Measurements from ENCODE around the gene SPDYA.
"Not testable (repeated sequence)": the region's sequence is repeated elsewhere in the genome, so short reads cannot be mapped to it uniquely, and the experiment has no call there.

SPDYA gene

DNA sequence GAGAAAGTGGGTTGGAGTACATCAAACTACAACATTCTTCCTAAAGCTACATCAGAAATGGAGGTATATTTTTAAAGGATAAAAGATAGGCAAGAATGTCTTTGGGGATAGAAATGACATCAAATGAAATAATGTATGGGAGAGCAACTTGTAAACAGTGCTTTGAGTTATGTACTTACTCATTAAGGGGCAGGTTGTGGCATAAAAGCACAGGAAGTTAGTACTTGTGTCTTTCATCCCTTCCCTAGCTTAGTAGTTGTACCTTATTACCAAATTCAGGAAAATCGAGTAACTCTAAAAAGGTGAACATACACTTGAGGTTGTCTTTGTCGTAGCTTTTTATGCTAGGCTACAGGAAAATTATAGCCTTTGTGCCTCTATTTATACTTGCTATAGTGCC, 30.1 kb upstream of the SPDYA start:
- Histone ChIP-seq H3K27me3 (replicated peaks; ENCODE audit: control insufficient read depth, insufficient read depth, low read length) (no peaks in the 10 kb centered on the region), H3K4me3 (replicated peaks; ENCODE audit: low read depth, low read length) (no peak overlapping the region), H3K36me3 (ENCODE audit: control insufficient read depth, insufficient read depth, low read length) (peaks cover 5% of the 10 kb centered on the region)
- TF ChIP-seq, protein P1, sequence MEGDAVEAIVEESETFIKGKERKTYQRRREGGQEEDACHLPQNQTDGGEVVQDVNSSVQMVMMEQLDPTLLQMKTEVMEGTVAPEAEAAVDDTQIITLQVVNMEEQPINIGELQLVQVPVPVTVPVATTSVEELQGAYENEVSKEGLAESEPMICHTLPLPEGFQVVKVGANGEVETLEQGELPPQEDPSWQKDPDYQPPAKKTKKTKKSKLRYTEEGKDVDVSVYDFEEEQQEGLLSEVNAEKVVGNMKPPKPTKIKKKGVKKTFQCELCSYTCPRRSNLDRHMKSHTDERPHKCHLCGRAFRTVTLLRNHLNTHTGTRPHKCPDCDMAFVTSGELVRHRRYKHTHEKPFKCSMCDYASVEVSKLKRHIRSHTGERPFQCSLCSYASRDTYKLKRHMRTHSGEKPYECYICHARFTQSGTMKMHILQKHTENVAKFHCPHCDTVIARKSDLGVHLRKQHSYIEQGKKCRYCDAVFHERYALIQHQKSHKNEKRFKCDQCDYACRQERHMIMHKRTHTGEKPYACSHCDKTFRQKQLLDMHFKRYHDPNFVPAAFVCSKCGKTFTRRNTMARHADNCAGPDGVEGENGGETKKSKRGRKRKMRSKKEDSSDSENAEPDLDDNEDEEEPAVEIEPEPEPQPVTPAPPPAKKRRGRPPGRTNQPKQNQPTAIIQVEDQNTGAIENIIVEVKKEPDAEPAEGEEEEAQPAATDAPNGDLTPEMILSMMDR (IDR thresholded peaks at IDR 0.05; ENCODE audit: insufficient read depth, low read length, poor library complexity, severe bottlenecking) = no peak
- no peak for DNase-seq (ENCODE audit: extremely low read depth, insufficient read length)

DNA sequence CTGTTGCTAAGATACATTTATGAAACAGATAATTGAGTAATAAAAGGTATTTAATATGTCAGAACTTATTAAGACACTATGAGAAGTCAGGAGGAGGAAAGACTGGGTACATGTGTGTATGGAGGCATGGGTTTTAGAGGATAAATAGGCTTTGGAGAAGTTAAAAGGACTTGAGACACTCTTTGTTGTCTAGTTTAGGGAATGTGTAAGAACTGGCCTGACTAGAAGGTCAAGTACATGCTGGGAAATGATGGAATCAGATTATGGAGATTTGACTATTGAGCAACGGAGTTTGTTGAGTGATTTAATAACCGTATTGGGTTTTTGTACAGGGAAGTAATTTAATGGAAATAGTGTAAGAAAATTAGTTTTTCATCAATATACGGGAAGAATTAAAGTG, 28.2 kb upstream of the SPDYA start:
- H3K36me3 ChIP-seq (ENCODE audit: control insufficient read depth, insufficient read depth, low read length) = peaks cover 7% of the 10 kb centered on the region
- TF ChIP-seq, protein P1 (IDR thresholded peaks at IDR 0.05; ENCODE audit: insufficient read depth, low read length, poor library complexity, severe bottlenecking) = no peak
- H3K4me3 ChIP-seq (replicated peaks; ENCODE audit: low read depth, low read length) = no peak overlapping the region
- no peak for DNase-seq (ENCODE audit: extremely low read depth, insufficient read length)
- H3K27me3 ChIP-seq (replicated peaks; ENCODE audit: control insufficient read depth, insufficient read depth, low read length) = no peaks in the 10 kb centered on the region

DNA sequence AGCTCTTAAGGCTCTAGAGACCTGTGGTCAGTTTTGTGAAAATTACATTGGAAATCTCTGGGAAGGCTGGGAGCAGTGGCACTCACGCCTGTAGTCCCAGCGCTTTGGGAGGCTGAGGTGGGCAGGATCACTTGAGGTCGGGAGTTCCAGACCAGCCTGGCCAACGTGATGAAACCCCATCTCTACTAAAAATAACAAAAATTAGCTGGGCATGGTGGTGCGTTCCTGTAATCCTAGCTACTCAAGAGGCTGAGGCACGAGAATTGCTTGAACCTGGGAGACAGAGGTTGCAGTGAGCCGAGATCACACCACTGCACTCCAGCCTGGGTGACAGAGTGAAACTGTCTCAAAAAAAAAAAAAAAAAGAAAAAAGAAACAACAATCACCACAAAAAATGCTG, 26.1 kb upstream of the SPDYA start:
- not testable (repeated sequence) for H3K4me3 ChIP-seq (replicated peaks; ENCODE audit: low read depth, low read length); H3K27me3 ChIP-seq (replicated peaks; ENCODE audit: control insufficient read depth, insufficient read depth, low read length); H3K36me3 ChIP-seq (ENCODE audit: control insufficient read depth, insufficient read depth, low read length)

DNA sequence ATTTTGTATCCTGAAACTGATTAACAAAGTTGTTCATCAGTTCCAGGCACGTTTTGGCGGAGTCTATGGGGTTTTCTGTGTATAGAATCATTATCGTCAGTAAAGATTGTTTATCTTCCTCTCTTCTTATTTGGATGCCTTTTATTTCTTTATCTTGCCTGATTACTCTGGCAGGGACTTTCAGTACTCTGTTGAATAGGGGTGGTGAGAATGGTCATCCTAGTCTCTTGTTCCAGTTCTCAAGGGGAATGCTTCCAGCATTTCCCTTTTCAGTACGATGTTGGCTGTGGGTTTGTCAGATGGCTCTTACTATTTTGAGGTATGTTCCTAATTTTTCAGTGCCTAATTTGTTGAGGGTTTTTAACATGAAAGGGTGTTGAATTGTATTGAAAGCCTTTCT, 14.0 kb upstream of the SPDYA start:
- DNase-seq (ENCODE audit: extremely low read depth, insufficient read length) = no peak
- TF ChIP-seq, protein P1 (IDR thresholded peaks at IDR 0.05; ENCODE audit: insufficient read depth, low read length, poor library complexity, severe bottlenecking) = no peak
- H3K27me3 ChIP-seq (replicated peaks; ENCODE audit: control insufficient read depth, insufficient read depth, low read length) = no peaks in the 10 kb centered on the region
- no peak overlapping the region for H3K4me3 ChIP-seq (replicated peaks; ENCODE audit: low read depth, low read length)
- peaks cover 2% of the 10 kb centered on the region for H3K36me3 ChIP-seq (ENCODE audit: control insufficient read depth, insufficient read depth, low read length)

More for the DNA sequence above, 26.1 kb upstream of the SPDYA start:
- DNase-seq (ENCODE audit: extremely low read depth, insufficient read length) = not testable (repeated sequence)

DNA sequence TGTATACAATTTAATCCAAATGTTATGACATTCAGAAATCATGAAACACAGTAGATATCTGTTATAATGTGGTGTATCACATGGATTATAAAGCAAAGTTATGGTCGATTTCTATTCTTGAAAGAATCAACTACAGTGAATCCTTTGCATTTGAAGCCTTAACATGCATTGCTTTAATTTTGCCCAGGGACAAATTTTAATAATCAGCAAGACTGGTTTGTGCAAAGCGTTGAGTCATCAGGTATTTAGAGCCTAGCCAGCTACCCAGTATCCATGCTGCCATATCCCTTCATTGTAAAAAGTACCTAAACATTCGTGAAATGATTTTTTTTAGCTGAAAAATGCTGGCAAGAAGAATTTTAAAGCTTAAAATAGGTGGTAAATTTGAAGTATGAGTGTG, 8.9 kb upstream of the SPDYA start:
- no peak for DNase-seq (ENCODE audit: extremely low read depth, insufficient read length)
- H3K4me3 ChIP-seq (replicated peaks; ENCODE audit: low read depth, low read length) = no peak overlapping the region
- H3K27me3 ChIP-seq (replicated peaks; ENCODE audit: control insufficient read depth, insufficient read depth, low read length) = no peaks in the 10 kb centered on the region
- TF ChIP-seq, protein P1 (IDR thresholded peaks at IDR 0.05; ENCODE audit: insufficient read depth, low read length, poor library complexity, severe bottlenecking) = no peak
- no peaks in the 10 kb centered on the region; the same call in none of the 2 replicates for H3K36me3 ChIP-seq (ENCODE audit: control insufficient read depth, insufficient read depth, low read length)

DNA sequence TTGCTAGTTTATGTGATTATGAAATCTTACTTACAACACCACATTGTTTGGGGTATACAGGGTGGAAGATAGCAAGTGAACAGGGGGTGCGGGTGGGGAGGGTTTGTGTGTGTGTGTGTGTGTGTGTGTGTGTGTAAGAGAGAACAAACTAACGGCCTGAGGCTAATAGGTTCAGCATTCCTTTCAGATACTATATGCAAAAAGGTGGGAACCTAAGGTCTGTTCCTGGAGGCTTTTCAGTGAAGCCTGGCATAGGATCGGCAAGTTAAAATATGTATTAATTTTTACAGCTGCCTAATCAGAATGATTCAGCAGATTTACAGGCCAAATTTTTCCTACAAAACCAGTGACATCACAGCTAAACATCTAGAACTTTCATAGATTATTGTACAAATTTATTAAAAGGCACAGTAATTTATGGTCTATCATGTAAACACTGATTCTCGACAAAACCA, 7.6 kb upstream of the SPDYA start:
- TF ChIP-seq, protein P1 (IDR thresholded peaks at IDR 0.05; ENCODE audit: insufficient read depth, low read length, poor library complexity, severe bottlenecking) = no peak
- Histone ChIP-seq H3K27me3 (replicated peaks; ENCODE audit: control insufficient read depth, insufficient read depth, low read length) (no peaks in the 10 kb centered on the region), H3K4me3 (replicated peaks; ENCODE audit: low read depth, low read length) (no peak overlapping the region), H3K36me3 (ENCODE audit: control insufficient read depth, insufficient read depth, low read length) (no peaks in the 10 kb centered on the region; the same call in none of the 2 replicates)
- no peak for DNase-seq (ENCODE audit: extremely low read depth, insufficient read length)
